Tibial nerve (tissue), 3 donors: ENCODE results near the gene CLDN11.

Experiments
- POLR2A ChIP-seq, 2 donors: fragments of 450-650 bp; IDR thresholded peaks; one replicate each; pipeline ENCODE4 v1.6.1; 2017; ENCODE audit warnings: antibody characterized with exemption in 2 of 2, mild to moderate bottlenecking in 2 of 2, moderate library complexity in 2 of 2
- TF ChIP-seq, protein P1 (sequence below), 5 experiments: fragments of 200-600 bp in 3 of 5; fragments of 450-650 bp in 2 of 5; sonication (generic) in 3 of 5; IDR thresholded peaks; one replicate each; pipeline ENCODE4 v1.5.1; 2016 to 2019; ENCODE audit warnings: antibody characterized with exemption in 5 of 5, mild to moderate bottlenecking in 3 of 5, moderate library complexity in 2 of 5

DNA sequence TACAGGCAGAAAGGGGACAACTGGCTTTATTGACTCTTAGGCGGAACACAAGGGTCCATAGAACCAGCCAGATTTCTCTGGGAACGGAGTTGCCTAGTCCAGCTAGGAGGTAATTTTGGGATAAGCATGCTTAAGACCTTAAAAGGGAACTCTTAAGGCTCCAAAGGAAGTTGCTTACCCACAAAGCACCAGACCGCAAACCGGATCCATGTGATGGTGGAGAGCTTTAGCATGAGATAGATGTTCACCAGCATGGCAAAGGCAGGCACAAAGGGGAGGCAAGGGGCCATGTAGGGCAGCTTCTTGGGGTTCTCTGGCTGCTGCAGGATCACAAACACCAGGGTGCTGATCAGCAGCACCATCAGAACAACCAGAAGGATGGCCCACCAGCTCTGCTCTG is 61.4 kb downstream of the CLDN11 start:
- TF ChIP-seq, protein P1, sequence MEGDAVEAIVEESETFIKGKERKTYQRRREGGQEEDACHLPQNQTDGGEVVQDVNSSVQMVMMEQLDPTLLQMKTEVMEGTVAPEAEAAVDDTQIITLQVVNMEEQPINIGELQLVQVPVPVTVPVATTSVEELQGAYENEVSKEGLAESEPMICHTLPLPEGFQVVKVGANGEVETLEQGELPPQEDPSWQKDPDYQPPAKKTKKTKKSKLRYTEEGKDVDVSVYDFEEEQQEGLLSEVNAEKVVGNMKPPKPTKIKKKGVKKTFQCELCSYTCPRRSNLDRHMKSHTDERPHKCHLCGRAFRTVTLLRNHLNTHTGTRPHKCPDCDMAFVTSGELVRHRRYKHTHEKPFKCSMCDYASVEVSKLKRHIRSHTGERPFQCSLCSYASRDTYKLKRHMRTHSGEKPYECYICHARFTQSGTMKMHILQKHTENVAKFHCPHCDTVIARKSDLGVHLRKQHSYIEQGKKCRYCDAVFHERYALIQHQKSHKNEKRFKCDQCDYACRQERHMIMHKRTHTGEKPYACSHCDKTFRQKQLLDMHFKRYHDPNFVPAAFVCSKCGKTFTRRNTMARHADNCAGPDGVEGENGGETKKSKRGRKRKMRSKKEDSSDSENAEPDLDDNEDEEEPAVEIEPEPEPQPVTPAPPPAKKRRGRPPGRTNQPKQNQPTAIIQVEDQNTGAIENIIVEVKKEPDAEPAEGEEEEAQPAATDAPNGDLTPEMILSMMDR (IDR thresholded peaks at IDR 0.05) = no peak
- no peak for TF ChIP-seq POLR2A (IDR thresholded peaks at IDR 0.05)
